Amniotic epithelial cell (primary cell): ENCODE data around the gene PTPRK.

Experiments used
- DNase-seq: peaks from one replicate; pipeline ENCODE4 v3.0.0-alpha.2; 2010; ENCODE audit warnings: low read depth

Gene PTPRK

GRCh38 chr6:128138694-128139093 is 381.7 kb downstream of the PTPRK start:
- DNase-seq, result no peak

GRCh38 chr6:128135325-128135724 is 385.1 kb downstream of the PTPRK start:
- DNase-seq, result no peak

GRCh38 chr6:128131566-128131965 is 388.8 kb downstream of the PTPRK start:
- no peak for DNase-seq

- DNase-seq, result no peak
Observed at GRCh38 chr6:128131036-128131435, 389.4 kb downstream of the PTPRK start.

- no peak for DNase-seq
Observed at GRCh38 chr6:128129679-128130078, 390.7 kb downstream of the PTPRK start.

- no peak for DNase-seq
Observed at GRCh38 chr6:128127650-128128049, 392.7 kb downstream of the PTPRK start.

- peak; percentile 71 for DNase-seq
Observed at GRCh38 chr6:128124713-128125112, 395.7 kb downstream of the PTPRK start.

- no peak for DNase-seq
Observed at GRCh38 chr6:128121610-128122009, 398.8 kb downstream of the PTPRK start.

- no peak for DNase-seq
Observed at GRCh38 chr6:128121190-128121589, 399.2 kb downstream of the PTPRK start.

GRCh38 chr6:128118401-128118800 is 402.0 kb downstream of the PTPRK start:
- DNase-seq, result peak; percentile 48

- DNase-seq, result no peak
Observed at GRCh38 chr6:128117916-128118315, 402.5 kb downstream of the PTPRK start.

GRCh38 chr6:128114164-128114563 is 406.2 kb downstream of the PTPRK start:
- peak; percentile 37 for DNase-seq

GRCh38 chr6:128112494-128112893 is 407.9 kb downstream of the PTPRK start:
- DNase-seq, result peak; percentile 68

GRCh38 chr6:128111096-128111495 is 409.3 kb downstream of the PTPRK start:
- no peak for DNase-seq

GRCh38 chr6:128107682-128108081 is 412.7 kb downstream of the PTPRK start:
- no peak for DNase-seq

- DNase-seq, result no peak
Observed at GRCh38 chr6:128099571-128100197, 420.7 kb downstream of the PTPRK start.

- DNase-seq, result peak; percentile 72
Observed at GRCh38 chr6:128098000-128098581, 422.3 kb downstream of the PTPRK start.

GRCh38 chr6:128097009-128097408 is 423.4 kb downstream of the PTPRK start:
- no peak for DNase-seq

GRCh38 chr6:128095362-128095761 is 425.0 kb downstream of the PTPRK start:
- no peak for DNase-seq

GRCh38 chr6:128079021-128079420 is 441.4 kb downstream of the PTPRK start:
- no peak for DNase-seq

GRCh38 chr6:128078276-128078675 is 442.1 kb downstream of the PTPRK start:
- DNase-seq, result no peak

GRCh38 chr6:128076843-128077242 is 443.6 kb downstream of the PTPRK start:
- no peak for DNase-seq

- DNase-seq, result no peak
Observed at GRCh38 chr6:128074567-128074966, 445.8 kb downstream of the PTPRK start.

GRCh38 chr6:128073389-128073788 is 447.0 kb downstream of the PTPRK start:
- peak; percentile 88 for DNase-seq
